Spleen (tissue), 11 donors: ENCODE data around the gene EZH2. TPM values are rescaled to one million over a fixed set of nuclear protein-coding genes. Genes with fewer than 3 reads are reported as not detected.
A peak's percentile ranks its signal among the peaks of the same experiment; 100 is the strongest.

Source experiments
- DNase-seq: peaks from one replicate; pipeline ENCODE4 v3.0.0-alpha.2; 2020
- H3K27ac ChIP-seq, 8 donors: fragments of 200-600 bp; sonication (generic) in 7 of 8; 1 replicate in 4 of 8; 2 replicates in 4 of 8; pipeline versions ENCODE4 v1.5.0 to v1.8.0; 2016 to 2021; ENCODE audit warnings: inconsistent platforms in 4 of 8, mild to moderate bottlenecking in 4 of 8, moderate library complexity in 1 of 8
- H3K27me3 ChIP-seq, 7 donors: fragments of 200-600 bp; sonication (generic) in 6 of 7; replicated peaks in 1 of 7; 1 replicate in 4 of 7; 2 replicates in 3 of 7; pipeline versions ENCODE4 v1.5.0 to v1.8.0; 2016 to 2021; ENCODE audit warnings: inconsistent platforms in 3 of 7, mild to moderate bottlenecking in 1 of 7
- H3K36me3 ChIP-seq, 6 donors: fragments of 200-600 bp; sonication (generic) in 5 of 6; 1 replicate in 4 of 6; 2 replicates in 2 of 6; pipeline versions ENCODE4 v1.5.0 to v1.8.0; 2016 to 2021; ENCODE audit warnings: inconsistent platforms in 2 of 6
- H3K4me1 ChIP-seq, 6 donors: fragments of 200-600 bp; sonication (generic) in 5 of 6; 1 replicate in 3 of 6; 2 replicates in 3 of 6; pipeline versions ENCODE4 v1.5.0 to v1.8.0; 2016 to 2021; ENCODE audit warnings: inconsistent platforms in 3 of 6
- H3K4me3 ChIP-seq, 8 donors: fragments of 200-600 bp; sonication (generic) in 7 of 8; 1 replicate in 4 of 8; 2 replicates in 4 of 8; pipeline versions ENCODE4 v1.5.0 to v1.8.0; 2016 to 2021; ENCODE audit warnings: inconsistent platforms in 4 of 8, mild to moderate bottlenecking in 4 of 8, moderate library complexity in 2 of 8
- H3K9me3 ChIP-seq, 8 donors: fragments of 200-600 bp; sonication (generic) in 7 of 8; 1 replicate in 4 of 8; 2 replicates in 4 of 8; pipeline versions ENCODE4 v1.5.0 to v1.8.0; 2016 to 2021; ENCODE audit warnings: inconsistent platforms in 4 of 8
- CTCF ChIP-seq, 11 experiments: fragments of 200-600 bp in 7 of 11; fragments of 450-650 bp in 4 of 11; sonication (generic) in 4 of 11; IDR thresholded peaks in 8 of 11; conservative IDR thresholded peaks in 3 of 11; 1 replicate in 7 of 11; 2 replicates in 4 of 11; pipeline versions ENCODE4 v1.4.0 to v1.8.0; 2016 to 2021; ENCODE audit warnings: antibody characterized with exemption in 11 of 11, inconsistent platforms in 4 of 11, mild to moderate bottlenecking in 1 of 11
- POLR2A ChIP-seq, 3 donors: fragments of 450-650 bp; IDR thresholded peaks; one replicate each; pipeline ENCODE4 v1.5.1; 2017; ENCODE audit warnings: antibody characterized with exemption in 3 of 3, mild to moderate bottlenecking in 1 of 3
- POLR2AphosphoS5 ChIP-seq, 3 donors: sonication (generic); formaldehyde crosslinking; IDR thresholded peaks; one replicate each; pipeline ENCODE4 v1.5.1; 2017; ENCODE audit warnings: antibody characterized with exemption in 3 of 3
- WGBS, 5 donors: extraction: QIAGEN DNeasy Blood & Tissue Kit in 3 of 5; methylation state at CpG; one replicate each; pipeline versions ENCODE4 v1.1.5 to v1.1.7; 2013 to 2018; 5-methylcytosine and 5-hydroxymethylcytosine counted together
- intact Hi-C: fragments of 100-400 bp; cut with DNase I; formaldehyde crosslinking; loops from one replicate; pipeline ENCODE4 v1.15.0; 2023; ENCODE audit warnings: low total_unique reads
- polyA plus RNA-seq, 3 donors: library from polyadenylated mRNA; stranded (reverse); fragments of 200-250 nt; gene quantifications; one replicate each; pipeline ENCODE4 v1.2.1, GENCODE V29; 2013
- total RNA-seq, 7 donors: library from RNA; depleted of rRNA in 3 of 7; stranded (reverse); fragments of >200 nt in 3 of 7; fragmentation: NEBNext Ultra II Directional in 4 of 7; extraction: Animal tissue kit (Norgen Biotek cat#: 25700) in 4 of 7; gene quantifications; one replicate each; pipeline versions ENCODE4 v1.1.0 to v1.2.1, GENCODE V29; 2016 to 2021
- donor health status: healthy with polysubstance abuse.
- donor health status: DM: no; HTN: no; CAD: no; lungs with moderate emphysema.
- donor health status: DM: no; HTN: no; CAD: no.
- donor health status: Bipolar disorder and iron deficiency.
- donor health status: healthy.
- donor health status: DM: no; HTN: no; CAD: no.
- donor health status: DM: yes; HTN: yes; CAD: no.

The EZH2 gene
- total and polyA plus RNA-seq, 10 donors: 5.0 to 14.5 (median 7.4) TPM

GRCh38 chr7:148774471-148774870, 109.6 kb downstream of the EZH2 start:
- TF ChIP-seq POLR2A (IDR thresholded peaks at IDR 0.05) (no peak), CTCF (IDR thresholded peaks at IDR 0.05 in 8 of 11, conservative IDR thresholded peaks at IDR 0.05 in 3 of 11) (no peak)
- Histone ChIP-seq H3K4me3 (no peak overlapping the region), H3K4me1 (peaks cover 9 to 23% (median 16%) of the 10 kb centered on the region in 6 donors), H3K36me3 (peaks cover 0 to 96% (median 27%) of the 10 kb centered on the region in 6 donors), H3K9me3 (no peaks in the 10 kb centered on the region), H3K27me3 (no peaks in the 10 kb centered on the region), H3K27ac (peak overlapping the region in 1 of 8 donors; percentile 63)
- WGBS, 5 donors: 83 to 100% (median 93%) methylated on average over 1 of the region's 1 CpG
- DNase-seq: no peak
- intact Hi-C loops: no loop called here

- intact Hi-C loops: no loop called here
- no peak for DNase-seq
- Histone ChIP-seq H3K4me3 (no peak overlapping the region), H3K27me3 (no peaks in the 10 kb centered on the region), H3K4me1 (peaks cover 9 to 23% (median 16%) of the 10 kb centered on the region in 6 donors), H3K36me3 (peaks cover 0 to 96% (median 32%) of the 10 kb centered on the region in 6 donors), H3K27ac (peak overlapping the region in 7 of 8 donors; percentile 10 to 63 (median 47)), H3K9me3 (no peaks in the 10 kb centered on the region)
- no peak for TF ChIP-seq POLR2A (IDR thresholded peaks at IDR 0.05)
- TF ChIP-seq POLR2AphosphoS5 (IDR thresholded peaks at IDR 0.05): peak in 1 of 3 donors; percentile 43
- 17 to 48% (median 27%) methylated on average over 10 of the region's 10 CpGs for WGBS, 5 donors
Measured at GRCh38 chr7:148773334-148773733, 110.8 kb downstream of the EZH2 start.

GRCh38 chr7:148772297-148773089, 111.6 kb downstream of the EZH2 start:
- TF ChIP-seq POLR2A (IDR thresholded peaks at IDR 0.05) (no peak), POLR2AphosphoS5 (IDR thresholded peaks at IDR 0.05) (no peak), CTCF (IDR thresholded peaks at IDR 0.05 in 8 of 11, conservative IDR thresholded peaks at IDR 0.05 in 3 of 11) (no peak)
- H3K36me3 ChIP-seq: peaks cover 0 to 96% (median 39%) of the 10 kb centered on the region in 6 donors
- no peaks in the 10 kb centered on the region for H3K9me3 ChIP-seq
- H3K27ac ChIP-seq: peak overlapping the region in 5 of 8 donors; percentile 22 to 63 (median 52)
- H3K4me1 ChIP-seq: peaks cover 9 to 23% (median 16%) of the 10 kb centered on the region in 6 donors
- 83 to 91% (median 87%) methylated on average over 8 of the region's 8 CpGs for WGBS, 5 donors
- intact Hi-C loops: no loop called here
- H3K27me3 ChIP-seq: no peaks in the 10 kb centered on the region
- DNase-seq: no peak
- no peak overlapping the region for H3K4me3 ChIP-seq

GRCh38 chr7:148770004-148770403, 114.1 kb downstream of the EZH2 start:
- Histone ChIP-seq H3K36me3 (peaks cover 0 to 100% (median 55%) of the 10 kb centered on the region in 6 donors), H3K4me1 (peaks cover 9 to 23% (median 16%) of the 10 kb centered on the region in 6 donors), H3K9me3 (no peaks in the 10 kb centered on the region), H3K4me3 (no peak overlapping the region), H3K27me3 (no peaks in the 10 kb centered on the region), H3K27ac (no peak overlapping the region)
- intact Hi-C loops: no loop called here
- TF ChIP-seq CTCF (IDR thresholded peaks at IDR 0.05 in 8 of 11, conservative IDR thresholded peaks at IDR 0.05 in 3 of 11) (no peak), POLR2A (IDR thresholded peaks at IDR 0.05) (no peak), POLR2AphosphoS5 (IDR thresholded peaks at IDR 0.05) (no peak)
- WGBS, 5 donors: 86 to 91% (median 89%) methylated on average over 6 of the region's 6 CpGs
- no peak for DNase-seq
